ENCODE data around the gene SLC3A2.
A peak's percentile ranks its signal among the peaks of the same experiment; 100 is the strongest.

The SLC3A2 gene

GRCh38 chr11:62863687-62864335, 16.9 kb upstream of the SLC3A2 start:
- H3K9me3 ChIP-seq (ENCODE audit: control extremely low read depth in 1 of 5, control insufficient read depth in 4 of 5, insufficient read depth in 2 of 5, low read depth in 1 of 5, low read length in 4 of 5) = no peaks in the 10 kb centered on the region
- no peaks in the 10 kb centered on the region for H3K27me3 ChIP-seq (replicated peaks in 2 of 5; ENCODE audit: control insufficient read depth in 4 of 5, insufficient read depth in 5 of 5, low read length in 4 of 5)
- no peak for DNase-seq
- H3K36me3 ChIP-seq (ENCODE audit: control insufficient read depth in 4 of 4, insufficient read depth in 4 of 4, low read length in 3 of 4) = peaks cover 0 to 15% (median 0%) of the 10 kb centered on the region in 4 experiments
- H3K4me1 ChIP-seq (ENCODE audit: control extremely low read depth in 1 of 4, control insufficient read depth in 4 of 4, insufficient read depth in 4 of 4, low read length in 3 of 4) = peaks cover 0 to 25% (median 2%) of the 10 kb centered on the region in 4 experiments
- CTCF ChIA-PET = interaction anchor here (0.8 to 4.5 kb wide), 13 partner anchors 9 to 271 kb away, joined by 3 to 54 read pairs (median 4); partner anchors contain the start of genes SLC3A2, TAF6L, TMEM179B and ZBTB3
- no peak overlapping the region for H3K4me3 ChIP-seq (ENCODE audit: control insufficient read depth in 1 of 7, extremely low read depth in 1 of 7, insufficient read depth in 4 of 7, low read depth in 2 of 7, low read length in 6 of 7)
- WGBS (ENCODE audit: insufficient coverage) = 95% methylated on average over 2 of the region's 4 CpGs
- H3K27ac ChIP-seq (ENCODE audit: insufficient read depth in 1 of 2, low read depth in 1 of 2, low read length in 2 of 2, poor library complexity in 1 of 2, severe bottlenecking in 2 of 2) = no peak overlapping the region
- POLR2A ChIA-PET = interaction anchor here (1.2 to 4.6 kb wide), 2 partner anchors 10 to 23 kb away, joined by 3 to 26 read pairs; no protein-coding TSS in a partner anchor

GRCh38 chr11:62865635-62866034, 15.1 kb upstream of the SLC3A2 start:
- CTCF ChIA-PET = interaction anchor here (0.6 to 3.4 kb wide), 7 partner anchors 9 to 1367 kb away, joined by 3 to 12 read pairs (median 4); partner anchors contain the start of gene SLC3A2
- WGBS (ENCODE audit: insufficient coverage) = 98% methylated on average over 5 of the region's 6 CpGs
- Histone ChIP-seq H3K4me3 (ENCODE audit: control insufficient read depth in 1 of 7, extremely low read depth in 1 of 7, insufficient read depth in 4 of 7, low read depth in 2 of 7, low read length in 6 of 7) (no peak overlapping the region), H3K27me3 (replicated peaks in 2 of 5; ENCODE audit: control insufficient read depth in 4 of 5, insufficient read depth in 5 of 5, low read length in 4 of 5) (no peaks in the 10 kb centered on the region), H3K4me1 (ENCODE audit: control extremely low read depth in 1 of 4, control insufficient read depth in 4 of 4, insufficient read depth in 4 of 4, low read length in 3 of 4) (peaks cover 0 to 17% (median 2%) of the 10 kb centered on the region in 4 experiments), H3K27ac (ENCODE audit: insufficient read depth in 1 of 2, low read depth in 1 of 2, low read length in 2 of 2, poor library complexity in 1 of 2, severe bottlenecking in 2 of 2) (no peak overlapping the region), H3K36me3 (ENCODE audit: control insufficient read depth in 4 of 4, insufficient read depth in 4 of 4, low read length in 3 of 4) (peaks cover 0 to 13% (median 0%) of the 10 kb centered on the region in 4 experiments), H3K9me3 (ENCODE audit: control extremely low read depth in 1 of 5, control insufficient read depth in 4 of 5, insufficient read depth in 2 of 5, low read depth in 1 of 5, low read length in 4 of 5) (no peaks in the 10 kb centered on the region)
- DNase-seq = no peak
- POLR2A ChIA-PET = interaction anchor here (0.6 kb wide), 2 partner anchors 15 to 49 kb away, joined by 5 read pairs; partner anchors contain the start of gene SLC3A2

DNA sequence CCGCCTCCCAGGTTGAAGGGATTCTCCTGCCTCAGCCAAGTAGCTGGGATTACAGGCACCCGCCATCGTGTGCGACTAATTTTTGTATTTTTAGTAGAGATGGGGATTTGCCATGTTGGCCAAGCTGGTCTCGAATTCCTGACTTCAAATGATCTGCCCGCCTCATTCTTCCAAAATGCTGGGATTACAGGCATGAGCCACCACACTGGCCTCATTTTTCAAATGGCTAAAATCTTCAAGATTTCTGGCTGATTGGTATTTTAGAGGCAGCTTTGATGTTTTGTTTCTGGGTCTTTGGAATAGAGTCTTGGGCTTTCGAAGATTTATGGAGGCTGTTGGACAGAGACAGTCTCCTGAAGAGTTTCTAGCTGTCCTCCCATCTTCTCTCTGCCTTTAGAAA, 5.8 kb upstream of the SLC3A2 start:
- DNase-seq = no peak
- peaks cover 0 to 27% (median 4%) of the 10 kb centered on the region in 4 experiments for H3K36me3 ChIP-seq (ENCODE audit: control insufficient read depth in 4 of 4, insufficient read depth in 4 of 4, low read length in 3 of 4)
- no peaks in the 10 kb centered on the region for H3K27me3 ChIP-seq (replicated peaks in 2 of 5; ENCODE audit: control insufficient read depth in 4 of 5, insufficient read depth in 5 of 5, low read length in 4 of 5)
- no peaks in the 10 kb centered on the region for H3K9me3 ChIP-seq (ENCODE audit: control extremely low read depth in 1 of 5, control insufficient read depth in 4 of 5, insufficient read depth in 2 of 5, low read depth in 1 of 5, low read length in 4 of 5)
- no peak overlapping the region for H3K4me3 ChIP-seq (ENCODE audit: control insufficient read depth in 1 of 7, extremely low read depth in 1 of 7, insufficient read depth in 4 of 7, low read depth in 2 of 7, low read length in 6 of 7)
- no peak overlapping the region for H3K27ac ChIP-seq (ENCODE audit: insufficient read depth in 1 of 2, low read depth in 1 of 2, low read length in 2 of 2, poor library complexity in 1 of 2, severe bottlenecking in 2 of 2)
- peaks cover 2 to 8% (median 5%) of the 10 kb centered on the region in 4 experiments for H3K4me1 ChIP-seq (ENCODE audit: control extremely low read depth in 1 of 4, control insufficient read depth in 4 of 4, insufficient read depth in 4 of 4, low read length in 3 of 4)
- POLR2A ChIA-PET = interaction anchor here (0.6 to 1.1 kb wide), 2 partner anchors 25 to 59 kb away, joined by 3 read pairs; no protein-coding TSS in a partner anchor
- CTCF ChIA-PET = interaction anchor here (1.2 to 1.6 kb wide), 4 partner anchors 9 to 145 kb away, joined by 3 to 5 read pairs (median 4); no protein-coding TSS in a partner anchor
- WGBS (ENCODE audit: insufficient coverage) = 91% methylated on average over 6 of the region's 7 CpGs

GRCh38 chr11:62875698-62876478, 4.8 kb upstream of the SLC3A2 start:
- POLR2A ChIA-PET = interaction anchor here (1.1 kb wide), 1 partner anchor 60 kb away, joined by 3 read pairs; no protein-coding TSS in a partner anchor

GRCh38 chr11:62876712-62877111, 4.0 kb upstream of the SLC3A2 start:
- ChIA-PET POLR2A (no interaction called here), CTCF (interaction anchor here (1.6 kb wide), 1 partner anchor 34 kb away, joined by 3 read pairs; no protein-coding TSS in a partner anchor)
- peaks cover 2 to 15% (median 12%) of the 10 kb centered on the region in 4 experiments for H3K4me1 ChIP-seq (ENCODE audit: control extremely low read depth in 1 of 4, control insufficient read depth in 4 of 4, insufficient read depth in 4 of 4, low read length in 3 of 4)
- no peaks in the 10 kb centered on the region for H3K27me3 ChIP-seq (replicated peaks in 2 of 5; ENCODE audit: control insufficient read depth in 4 of 5, insufficient read depth in 5 of 5, low read length in 4 of 5)
- no peaks in the 10 kb centered on the region for H3K9me3 ChIP-seq (ENCODE audit: control extremely low read depth in 1 of 5, control insufficient read depth in 4 of 5, insufficient read depth in 2 of 5, low read depth in 1 of 5, low read length in 4 of 5)
- WGBS (ENCODE audit: insufficient coverage) = 100% methylated on average over 4 of the region's 6 CpGs
- no peak for DNase-seq
- no peak overlapping the region for H3K27ac ChIP-seq (ENCODE audit: insufficient read depth in 1 of 2, low read depth in 1 of 2, low read length in 2 of 2, poor library complexity in 1 of 2, severe bottlenecking in 2 of 2)
- peaks cover 0 to 29% (median 4%) of the 10 kb centered on the region in 4 experiments for H3K36me3 ChIP-seq (ENCODE audit: control insufficient read depth in 4 of 4, insufficient read depth in 4 of 4, low read length in 3 of 4)
- no peak overlapping the region for H3K4me3 ChIP-seq (ENCODE audit: control insufficient read depth in 1 of 7, extremely low read depth in 1 of 7, insufficient read depth in 4 of 7, low read depth in 2 of 7, low read length in 6 of 7)

More at GRCh38 chr11:62875698-62876478, 4.8 kb upstream of the SLC3A2 start:
- Histone ChIP-seq H3K27ac (ENCODE audit: insufficient read depth in 1 of 2, low read depth in 1 of 2, low read length in 2 of 2, poor library complexity in 1 of 2, severe bottlenecking in 2 of 2) (no peak overlapping the region), H3K4me3 (ENCODE audit: control insufficient read depth in 1 of 7, extremely low read depth in 1 of 7, insufficient read depth in 4 of 7, low read depth in 2 of 7, low read length in 6 of 7) (no peak overlapping the region), H3K27me3 (replicated peaks in 2 of 5; ENCODE audit: control insufficient read depth in 4 of 5, insufficient read depth in 5 of 5, low read length in 4 of 5) (no peaks in the 10 kb centered on the region), H3K36me3 (ENCODE audit: control insufficient read depth in 4 of 4, insufficient read depth in 4 of 4, low read length in 3 of 4) (peaks cover 0 to 27% (median 4%) of the 10 kb centered on the region in 4 experiments), H3K9me3 (ENCODE audit: control extremely low read depth in 1 of 5, control insufficient read depth in 4 of 5, insufficient read depth in 2 of 5, low read depth in 1 of 5, low read length in 4 of 5) (no peaks in the 10 kb centered on the region), H3K4me1 (ENCODE audit: control extremely low read depth in 1 of 4, control insufficient read depth in 4 of 4, insufficient read depth in 4 of 4, low read length in 3 of 4) (peaks cover 2 to 15% (median 12%) of the 10 kb centered on the region in 4 experiments)
- 94% methylated on average over 6 of the region's 7 CpGs for WGBS (ENCODE audit: insufficient coverage)
- CTCF ChIA-PET = interaction anchor here (1.0 to 1.6 kb wide), 6 partner anchors 12 to 146 kb away, joined by 3 to 5 read pairs (median 3); no protein-coding TSS in a partner anchor
- DNase-seq = peak in 1 of 3 donors; percentile 32

DNA sequence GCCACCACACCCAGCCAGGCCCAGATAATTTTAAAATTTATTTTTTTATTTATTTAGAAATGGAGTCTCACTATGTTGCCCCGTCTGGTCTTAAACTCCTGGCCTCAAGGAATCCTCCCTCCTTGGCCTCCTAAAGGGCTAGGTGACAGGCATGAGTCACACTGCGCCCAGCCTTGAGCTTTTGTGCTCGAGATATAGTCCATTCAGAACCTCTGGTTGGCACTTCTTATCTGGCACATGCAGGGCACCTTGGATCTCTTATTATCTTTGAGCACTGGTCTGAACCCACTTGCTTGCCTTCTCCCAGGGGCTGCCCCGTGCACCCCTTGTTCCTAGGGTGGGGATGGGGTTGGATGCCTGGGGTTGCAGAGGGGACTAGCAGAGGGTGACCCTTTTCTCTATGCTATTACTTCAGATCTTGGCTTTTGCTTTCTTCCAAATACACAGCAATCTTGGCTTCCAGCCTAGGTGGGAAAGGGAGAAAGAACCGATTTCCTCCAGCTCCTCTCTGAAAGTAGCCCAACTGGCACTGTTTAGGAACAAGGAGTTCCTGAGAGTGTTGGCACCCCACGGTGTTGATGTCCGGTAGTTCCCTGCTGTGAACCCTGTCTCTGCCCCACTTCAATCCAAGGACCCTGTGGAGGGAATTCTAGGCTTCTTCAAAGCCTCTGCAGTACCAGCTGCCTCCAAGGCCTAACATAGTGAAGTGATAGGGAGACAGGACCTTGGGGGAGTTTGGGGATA, 1.3 kb upstream of the SLC3A2 start:
- POLR2A ChIA-PET = interaction anchor here (0.6 to 3.0 kb wide), 4 partner anchors 10 to 92 kb away, joined by 3 to 37 read pairs (median 6); partner anchors contain the start of gene TMEM179B
- peak in 1 of 3 donors; percentile 42 for DNase-seq
- WGBS (ENCODE audit: insufficient coverage) = 90% methylated on average over 6 of the region's 7 CpGs
- Histone ChIP-seq H3K27me3 (replicated peaks in 2 of 5; ENCODE audit: control insufficient read depth in 4 of 5, insufficient read depth in 5 of 5, low read length in 4 of 5) (no peaks in the 10 kb centered on the region), H3K4me1 (ENCODE audit: control extremely low read depth in 1 of 4, control insufficient read depth in 4 of 4, insufficient read depth in 4 of 4, low read length in 3 of 4) (peaks cover 15 to 39% (median 31%) of the 10 kb centered on the region in 4 experiments), H3K4me3 (ENCODE audit: control insufficient read depth in 1 of 7, extremely low read depth in 1 of 7, insufficient read depth in 4 of 7, low read depth in 2 of 7, low read length in 6 of 7) (peak overlapping the region in 4 of 7 experiments; percentile 86 to 100 (median 96)), H3K9me3 (ENCODE audit: control extremely low read depth in 1 of 5, control insufficient read depth in 4 of 5, insufficient read depth in 2 of 5, low read depth in 1 of 5, low read length in 4 of 5) (no peaks in the 10 kb centered on the region), H3K27ac (ENCODE audit: insufficient read depth in 1 of 2, low read depth in 1 of 2, low read length in 2 of 2, poor library complexity in 1 of 2, severe bottlenecking in 2 of 2) (peak overlapping the region in 1 of 2 experiments; percentile 99), H3K36me3 (ENCODE audit: control insufficient read depth in 4 of 4, insufficient read depth in 4 of 4, low read length in 3 of 4) (peaks cover 6 to 51% (median 23%) of the 10 kb centered on the region in 4 experiments)
- CTCF ChIA-PET = interaction anchor here (0.9 to 1.5 kb wide), 4 partner anchors 10 to 98 kb away, joined by 3 to 4 read pairs (median 4); no protein-coding TSS in a partner anchor

All from common myeloid progenitor, CD34-positive (primary cell).